GM18858 (cell line): ENCODE measurements around the gene GLI1.

Experiments
- ATAC-seq: cut with Tn5 transposase; IDR thresholded peaks from one replicate; pipeline ENCODE4 v1.9.1; 2021; ENCODE audit not compliant: unreplicated experiment

The GLI1 gene

GRCh38 chr12:57518176-57518919, 58.8 kb downstream of the GLI1 start:
- ATAC-seq, result no peak

- no peak for ATAC-seq
Measured at GRCh38 chr12:57518920-57519795, 59.6 kb downstream of the GLI1 start.

GRCh38 chr12:57519796-57520052, 60.1 kb downstream of the GLI1 start:
- no peak for ATAC-seq

- peak; percentile 54 for ATAC-seq
Measured at GRCh38 chr12:57520053-57520818, 60.7 kb downstream of the GLI1 start, which contains the start of gene DDIT3. TSS of gene DDIT3 (minus strand) at chr12:57520514. CDS start at chr12:57517406, 3,108 bp downstream.

- no peak for ATAC-seq
Measured at GRCh38 chr12:57521525-57522010, 62.0 kb downstream of the GLI1 start.
